NCI-H82 treated with DMSO at 0.1 percent for 48 hours (cell line): Measurements from ENCODE around the gene NINJ2.

Source experiments
- DNase-seq: peaks from one replicate; lab custom pipeline; 2025; ENCODE audit not compliant: unreplicated experiment; lab: John Stamatoyannopoulos, UW

NINJ2 gene

GRCh38 chr12:617304-617915, 45.8 kb downstream of the NINJ2 start:
- no peak for DNase-seq

GRCh38 chr12:615620-616019, 47.6 kb downstream of the NINJ2 start:
- DNase-seq = no peak

- no peak for DNase-seq
These were observed 48.8 kb downstream of the NINJ2 start for GRCh38 chr12:614411-614970.

GRCh38 chr12:613996-614395, 49.2 kb downstream of the NINJ2 start:
- no peak for DNase-seq

- no peak for DNase-seq
These were observed 50.4 kb downstream of the NINJ2 start for GRCh38 chr12:612886-613285.

- no peak for DNase-seq
These were observed 51.0 kb downstream of the NINJ2 start for GRCh38 chr12:612293-612692.

- no peak for DNase-seq
These were observed 51.5 kb downstream of the NINJ2 start for GRCh38 chr12:611721-612120.

GRCh38 chr12:608921-609320, 54.3 kb downstream of the NINJ2 start:
- no peak for DNase-seq

- DNase-seq = no peak
These were observed 54.8 kb downstream of the NINJ2 start for GRCh38 chr12:608413-608812.

GRCh38 chr12:607541-608001, 55.7 kb downstream of the NINJ2 start:
- no peak for DNase-seq

- DNase-seq = no peak
These were observed 58.3 kb downstream of the NINJ2 start for GRCh38 chr12:604956-605355.

GRCh38 chr12:602700-603068, 60.6 kb downstream of the NINJ2 start:
- no peak for DNase-seq

- DNase-seq = no peak
These were observed 61.1 kb downstream of the NINJ2 start for GRCh38 chr12:601976-602699.

GRCh38 chr12:599756-600155, 63.5 kb downstream of the NINJ2 start:
- DNase-seq = no peak

- no peak for DNase-seq
These were observed 65.2 kb downstream of the NINJ2 start for GRCh38 chr12:597926-598568.

- no peak for DNase-seq
These were observed 69.6 kb downstream of the NINJ2 start for GRCh38 chr12:593396-594270.

- DNase-seq = no peak
These were observed 71.2 kb downstream of the NINJ2 start for GRCh38 chr12:592024-592505.

GRCh38 chr12:591167-592023, 71.8 kb downstream of the NINJ2 start:
- DNase-seq = peak; percentile 68

- DNase-seq = no peak
These were observed 73.0 kb downstream of the NINJ2 start for GRCh38 chr12:590206-590750.

GRCh38 chr12:588646-589045, 74.6 kb downstream of the NINJ2 start:
- DNase-seq = no peak
